ENCODE measurements around the gene BCL2.
A peak's percentile ranks its signal among the peaks of the same experiment; 100 is the strongest.

The BCL2 gene

GRCh38 chr18:63111671-63112402 lies 207.7 kb downstream of the BCL2 start:
- no peaks in the 10 kb centered on the region for H3K79me1 ChIP-seq (ENCODE audit: low read length)
- H4K8ac ChIP-seq (ENCODE audit: low read depth, low read length), result no peak overlapping the region
- no peak overlapping the region for H4K91ac ChIP-seq (ENCODE audit: low read depth, low read length)
- no peak overlapping the region for H3K9ac ChIP-seq (ENCODE audit: low read length)
- WGBS (ENCODE audit: extremely low coverage, insufficient coverage, insufficient read length), result no CpG with 5 or more reads among the region's 4 CpGs
- no peak overlapping the region for H2BK120ac ChIP-seq (ENCODE audit: insufficient read depth, low read length, poor library complexity)
- no peak overlapping the region for H2BK5ac ChIP-seq (ENCODE audit: low read depth, low read length, poor library complexity)
- H3K36me3 ChIP-seq (ENCODE audit: control insufficient read depth in 1 of 2, insufficient read depth in 2 of 2, low read length in 2 of 2), result no peaks in the 10 kb centered on the region
- no peak overlapping the region for H2AK5ac ChIP-seq (ENCODE audit: low read length)
- H3K27me3 ChIP-seq (ENCODE audit: insufficient read depth, low read length), result no peaks in the 10 kb centered on the region
- H3K27ac ChIP-seq (ENCODE audit: low read depth, low read length), result no peak overlapping the region
- H3K4me1 ChIP-seq (ENCODE audit: control insufficient read depth in 1 of 2, insufficient read depth in 2 of 2, low read length in 2 of 2), result no peaks in the 10 kb centered on the region
- H3K4me3 ChIP-seq (ENCODE audit: low read depth, low read length), result no peak overlapping the region
- H3K18ac ChIP-seq (ENCODE audit: low read length), result no peak overlapping the region
- H3K4me2 ChIP-seq (ENCODE audit: low read length), result no peak overlapping the region
- H3K23ac ChIP-seq (ENCODE audit: low read length), result no peak overlapping the region
- H3K79me2 ChIP-seq (ENCODE audit: control insufficient read depth, insufficient read depth, low read length, poor library complexity), result no peaks in the 10 kb centered on the region
- no peak overlapping the region for H2AFZ ChIP-seq (ENCODE audit: insufficient read depth, low read length, poor library complexity)
- H3K14ac ChIP-seq (ENCODE audit: low read length), result no peak overlapping the region
- no peak overlapping the region for H2BK12ac ChIP-seq (ENCODE audit: low read length)
- H3K4ac ChIP-seq (ENCODE audit: low read depth, low read length), result no peak overlapping the region
- H3K9me3 ChIP-seq (ENCODE audit: insufficient read depth, low read depth, low read length), result no peaks in the 10 kb centered on the region
- no peak overlapping the region for H4K12ac ChIP-seq (ENCODE audit: low read depth, low read length)
- DNase-seq, result no peak

GRCh38 chr18:63109802-63110201 lies 209.8 kb downstream of the BCL2 start:
- Histone ChIP-seq H2AFZ (ENCODE audit: insufficient read depth, low read length, poor library complexity) (no peak overlapping the region), H3K18ac (ENCODE audit: low read length) (no peak overlapping the region), H3K9ac (ENCODE audit: low read length) (no peak overlapping the region), H4K12ac (ENCODE audit: low read depth, low read length) (no peak overlapping the region), H4K8ac (ENCODE audit: low read depth, low read length) (no peak overlapping the region), H3K79me1 (ENCODE audit: low read length) (no peaks in the 10 kb centered on the region), H3K79me2 (ENCODE audit: control insufficient read depth, insufficient read depth, low read length, poor library complexity) (no peaks in the 10 kb centered on the region), H2AK5ac (ENCODE audit: low read length) (no peak overlapping the region), H3K36me3 (ENCODE audit: control insufficient read depth in 1 of 2, insufficient read depth in 2 of 2, low read length in 2 of 2) (no peaks in the 10 kb centered on the region), H3K4me3 (ENCODE audit: low read depth, low read length) (no peak overlapping the region), H3K14ac (ENCODE audit: low read length) (no peak overlapping the region), H3K27ac (ENCODE audit: low read depth, low read length) (no peak overlapping the region), H3K9me3 (ENCODE audit: insufficient read depth, low read depth, low read length) (peaks cover 3% of the 10 kb centered on the region), H3K23ac (ENCODE audit: low read length) (no peak overlapping the region), H2BK5ac (ENCODE audit: low read depth, low read length, poor library complexity) (no peak overlapping the region), H3K27me3 (ENCODE audit: insufficient read depth, low read length) (no peaks in the 10 kb centered on the region), H2BK12ac (ENCODE audit: low read length) (no peak overlapping the region), H4K91ac (ENCODE audit: low read depth, low read length) (no peak overlapping the region), H2BK120ac (ENCODE audit: insufficient read depth, low read length, poor library complexity) (no peak overlapping the region), H3K4me1 (ENCODE audit: control insufficient read depth in 1 of 2, insufficient read depth in 2 of 2, low read length in 2 of 2) (no peaks in the 10 kb centered on the region), H3K4ac (ENCODE audit: low read depth, low read length) (no peak overlapping the region), H3K4me2 (ENCODE audit: low read length) (no peak overlapping the region)
- DNase-seq, result peak in 1 of 2 donors; percentile 8
- no CpG with 5 or more reads among the region's 4 CpGs for whole genome bisulfite sequencing (ENCODE audit: extremely low coverage, insufficient coverage, insufficient read length)

- Histone ChIP-seq H2BK5ac (ENCODE audit: low read depth, low read length, poor library complexity) (no peak overlapping the region), H2BK120ac (ENCODE audit: insufficient read depth, low read length, poor library complexity) (no peak overlapping the region), H3K4me3 (ENCODE audit: low read depth, low read length) (no peak overlapping the region), H4K8ac (ENCODE audit: low read depth, low read length) (no peak overlapping the region), H3K4me2 (ENCODE audit: low read length) (no peak overlapping the region), H4K12ac (ENCODE audit: low read depth, low read length) (no peak overlapping the region), H3K14ac (ENCODE audit: low read length) (no peak overlapping the region), H3K36me3 (ENCODE audit: control insufficient read depth in 1 of 2, insufficient read depth in 2 of 2, low read length in 2 of 2) (no peaks in the 10 kb centered on the region), H3K4me1 (ENCODE audit: control insufficient read depth in 1 of 2, insufficient read depth in 2 of 2, low read length in 2 of 2) (no peaks in the 10 kb centered on the region), H2AK5ac (ENCODE audit: low read length) (no peak overlapping the region), H3K79me1 (ENCODE audit: low read length) (no peaks in the 10 kb centered on the region), H3K27me3 (ENCODE audit: insufficient read depth, low read length) (no peaks in the 10 kb centered on the region), H3K4ac (ENCODE audit: low read depth, low read length) (no peak overlapping the region), H3K27ac (ENCODE audit: low read depth, low read length) (no peak overlapping the region), H4K91ac (ENCODE audit: low read depth, low read length) (no peak overlapping the region), H2BK12ac (ENCODE audit: low read length) (no peak overlapping the region), H3K18ac (ENCODE audit: low read length) (no peak overlapping the region), H2AFZ (ENCODE audit: insufficient read depth, low read length, poor library complexity) (no peak overlapping the region), H3K9ac (ENCODE audit: low read length) (no peak overlapping the region), H3K23ac (ENCODE audit: low read length) (no peak overlapping the region), H3K79me2 (ENCODE audit: control insufficient read depth, insufficient read depth, low read length, poor library complexity) (no peaks in the 10 kb centered on the region), H3K9me3 (ENCODE audit: insufficient read depth, low read depth, low read length) (peaks cover 3% of the 10 kb centered on the region)
- WGBS (ENCODE audit: extremely low coverage, insufficient coverage, insufficient read length), result no CpG with 5 or more reads among the region's 5 CpGs
- no peak for DNase-seq
Measured at GRCh38 chr18:63109022-63109421, 210.5 kb downstream of the BCL2 start.

GRCh38 chr18:63107931-63108330 lies 211.6 kb downstream of the BCL2 start:
- no peak overlapping the region for H3K27ac ChIP-seq (ENCODE audit: low read depth, low read length)
- H3K79me2 ChIP-seq (ENCODE audit: control insufficient read depth, insufficient read depth, low read length, poor library complexity), result no peaks in the 10 kb centered on the region
- no peak overlapping the region for H3K4me3 ChIP-seq (ENCODE audit: low read depth, low read length)
- no peak overlapping the region for H2BK12ac ChIP-seq (ENCODE audit: low read length)
- no peak for DNase-seq
- H4K91ac ChIP-seq (ENCODE audit: low read depth, low read length), result no peak overlapping the region
- H2AK5ac ChIP-seq (ENCODE audit: low read length), result no peak overlapping the region
- H3K27me3 ChIP-seq (ENCODE audit: insufficient read depth, low read length), result no peaks in the 10 kb centered on the region
- H3K36me3 ChIP-seq (ENCODE audit: control insufficient read depth in 1 of 2, insufficient read depth in 2 of 2, low read length in 2 of 2), result no peaks in the 10 kb centered on the region
- H3K14ac ChIP-seq (ENCODE audit: low read length), result no peak overlapping the region
- no peak overlapping the region for H4K8ac ChIP-seq (ENCODE audit: low read depth, low read length)
- no peak overlapping the region for H3K9ac ChIP-seq (ENCODE audit: low read length)
- no peak overlapping the region for H2BK120ac ChIP-seq (ENCODE audit: insufficient read depth, low read length, poor library complexity)
- H3K79me1 ChIP-seq (ENCODE audit: low read length), result no peaks in the 10 kb centered on the region
- no peak overlapping the region for H3K4me2 ChIP-seq (ENCODE audit: low read length)
- H3K9me3 ChIP-seq (ENCODE audit: insufficient read depth, low read depth, low read length), result peaks cover 10% of the 10 kb centered on the region
- H3K18ac ChIP-seq (ENCODE audit: low read length), result no peak overlapping the region
- H3K23ac ChIP-seq (ENCODE audit: low read length), result no peak overlapping the region
- H2AFZ ChIP-seq (ENCODE audit: insufficient read depth, low read length, poor library complexity), result no peak overlapping the region
- no peaks in the 10 kb centered on the region for H3K4me1 ChIP-seq (ENCODE audit: control insufficient read depth in 1 of 2, insufficient read depth in 2 of 2, low read length in 2 of 2)
- H3K4ac ChIP-seq (ENCODE audit: low read depth, low read length), result no peak overlapping the region
- H2BK5ac ChIP-seq (ENCODE audit: low read depth, low read length, poor library complexity), result no peak overlapping the region
- WGBS (ENCODE audit: extremely low coverage, insufficient coverage, insufficient read length), result no CpG with 5 or more reads among the region's 7 CpGs
- no peak overlapping the region for H4K12ac ChIP-seq (ENCODE audit: low read depth, low read length)

Data from trophoblast cell (in vitro differentiated cells and primary cell).